ENCODE results near the gene RGS3. TPM values are rescaled to one million over a fixed set of nuclear protein-coding genes. Genes with fewer than 3 reads are reported as not detected.

RGS3 gene
- total and polyA plus RNA-seq, 11 donors, result 93.4 to 214 (median 134) TPM

DNA sequence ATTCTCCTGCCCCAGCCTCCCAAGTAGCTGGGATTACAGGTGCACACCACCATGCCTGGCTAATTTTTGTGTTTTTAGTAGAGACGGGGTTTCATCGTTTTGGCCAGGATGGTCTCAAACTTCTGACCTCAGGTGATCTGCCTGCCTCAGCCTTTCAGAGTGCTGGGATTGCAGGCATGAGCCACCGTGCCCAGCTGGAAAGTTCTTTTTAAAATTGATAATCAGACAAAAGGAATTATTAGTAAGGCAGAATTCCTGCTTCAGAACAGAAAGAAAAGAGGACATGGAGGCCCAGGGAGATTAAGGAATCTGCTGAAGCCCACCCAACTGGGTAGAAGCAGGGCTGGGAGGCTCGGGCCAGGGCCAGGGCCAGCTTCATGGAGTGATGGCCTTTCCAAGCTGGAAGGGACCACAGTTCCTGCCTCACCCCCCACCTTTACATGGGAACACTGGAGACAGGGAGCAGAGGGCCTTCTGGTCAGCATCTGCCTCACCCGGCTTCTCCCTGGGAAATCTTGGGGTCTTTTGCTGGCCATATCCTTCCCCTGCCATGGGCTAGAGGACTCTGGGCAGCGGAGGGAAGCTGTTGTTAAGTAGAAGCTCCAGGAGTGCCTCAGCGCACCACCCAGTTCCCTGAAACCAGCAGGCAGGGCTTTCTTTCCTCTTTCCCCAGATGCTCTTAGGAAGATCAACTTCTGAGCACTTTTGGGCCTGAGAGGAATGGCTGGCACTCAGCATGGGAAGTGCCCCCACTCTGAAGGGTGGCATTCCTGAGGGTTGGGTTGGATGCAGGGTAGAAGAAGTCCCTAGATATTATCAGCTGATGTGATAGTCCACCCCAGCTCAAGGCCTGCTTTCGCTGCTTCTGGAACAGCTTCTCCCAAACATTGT is 70.1 kb downstream of the RGS3 start:
- no peak overlapping the region for H3K4me3 ChIP-seq
- H3K4me1 ChIP-seq, result peaks cover 2 to 65% (median 44%) of the 10 kb centered on the region in 12 donors
- peak overlapping the region in 7 of 12 donors; percentile 28 to 93 (median 85) for H3K27ac ChIP-seq
- no peaks in the 10 kb centered on the region for H3K9me3 ChIP-seq
- no peak for DNase-seq
- intact Hi-C loops (cut with DNase I), result loop anchor here in 1 of 10 donors (5.0 kb wide), 2 partner anchors 49 to 51 kb away; no protein-coding TSS in a partner anchor
- no peak for TF ChIP-seq CTCF (IDR thresholded peaks at IDR 0.05)
- TF ChIP-seq POLR2A (IDR thresholded peaks at IDR 0.05), result no peak
- H3K36me3 ChIP-seq, result peaks cover 0 to 79% (median 60%) of the 10 kb centered on the region in 9 donors
- ATAC-seq, result no peak
- H3K27me3 ChIP-seq, result no peaks in the 10 kb centered on the region
- WGBS, 4 donors, result 92 to 94% (median 93%) methylated on average over 5 to 8 of the region's 8 CpGs

GRCh38 chr9:113535756-113536155 is 72.2 kb downstream of the RGS3 start:
- 60 to 71% (median 69%) methylated on average over 6 of the region's 6 CpGs for WGBS, 4 donors
- H3K27me3 ChIP-seq, result no peaks in the 10 kb centered on the region
- ATAC-seq (peak in 3 of 4 donors; percentile 2 to 15 (median 3)), DNase-seq (no peak)
- no peaks in the 10 kb centered on the region for H3K9me3 ChIP-seq
- H3K27ac ChIP-seq, result peak overlapping the region; percentile 39 to 93 (median 85)
- intact Hi-C loops (cut with DNase I), result loop anchor here in 1 of 10 donors (2.0 kb wide), 1 partner anchor 29 kb away; no protein-coding TSS in a partner anchor
- H3K36me3 ChIP-seq, result peaks cover 0 to 79% (median 56%) of the 10 kb centered on the region in 9 donors
- no peak overlapping the region for H3K4me3 ChIP-seq
- H3K4me1 ChIP-seq, result peaks cover 2 to 71% (median 46%) of the 10 kb centered on the region in 12 donors
- TF ChIP-seq POLR2A (IDR thresholded peaks at IDR 0.05) (no peak), CTCF (IDR thresholded peaks at IDR 0.05) (no peak)

GRCh38 chr9:113536166-113536482 is 72.6 kb downstream of the RGS3 start:
- H3K9me3 ChIP-seq, result no peaks in the 10 kb centered on the region
- WGBS, 4 donors, result 33 to 44% (median 40%) methylated on average over 5 to 6 of the region's 6 CpGs
- no peak overlapping the region for H3K4me3 ChIP-seq
- no peaks in the 10 kb centered on the region for H3K27me3 ChIP-seq
- H3K4me1 ChIP-seq, result peaks cover 2 to 74% (median 49%) of the 10 kb centered on the region in 12 donors
- DNase-seq, result no peak
- intact Hi-C loops (cut with DNase I), result loop anchor here in 1 of 10 donors (2.0 kb wide), 1 partner anchor 29 kb away; no protein-coding TSS in a partner anchor
- ATAC-seq, result peak; percentile 6 to 13 (median 10)
- no peak for TF ChIP-seq CTCF (IDR thresholded peaks at IDR 0.05)
- TF ChIP-seq POLR2A (IDR thresholded peaks at IDR 0.05), result no peak
- peak overlapping the region; percentile 39 to 93 (median 85) for H3K27ac ChIP-seq
- H3K36me3 ChIP-seq, result peaks cover 0 to 77% (median 52%) of the 10 kb centered on the region in 9 donors
